ENCODE data around the gene ZNF407. TPM values are rescaled to one million over a fixed set of nuclear protein-coding genes. Genes with fewer than 3 reads are reported as not detected.
A peak's percentile ranks its signal among the peaks of the same experiment; 100 is the strongest.

The ZNF407 gene
- total RNA-seq, 1 donor from 2014 or later = 23.8 TPM

GRCh38 chr18:74832381-74832780 lies 234.7 kb downstream of the ZNF407 start:
- no peak for DNase-seq (ENCODE audit: low read depth)

GRCh38 chr18:74832999-74833398 lies 235.3 kb downstream of the ZNF407 start:
- peak; percentile 14 for DNase-seq (ENCODE audit: low read depth)

- no peak for DNase-seq (ENCODE audit: low read depth)
Measured at GRCh38 chr18:74834424-74835309, 237.0 kb downstream of the ZNF407 start.

GRCh38 chr18:74836296-74837139 lies 238.8 kb downstream of the ZNF407 start:
- DNase-seq (ENCODE audit: low read depth) = peak; percentile 71

GRCh38 chr18:74840492-74841167 lies 243.0 kb downstream of the ZNF407 start:
- DNase-seq (ENCODE audit: low read depth) = peak; percentile 27

- DNase-seq (ENCODE audit: low read depth) = no peak
Measured at GRCh38 chr18:74841248-74841647, 243.6 kb downstream of the ZNF407 start.

GRCh38 chr18:74849301-74849700 lies 251.6 kb downstream of the ZNF407 start:
- no peak for DNase-seq (ENCODE audit: low read depth)

- DNase-seq (ENCODE audit: low read depth) = no peak
Measured at GRCh38 chr18:74856434-74856833, 258.8 kb downstream of the ZNF407 start.

GRCh38 chr18:74856928-74857327 lies 259.3 kb downstream of the ZNF407 start:
- no peak for DNase-seq (ENCODE audit: low read depth)

- no peak for DNase-seq (ENCODE audit: low read depth)
Measured at GRCh38 chr18:74857901-74858300, 260.2 kb downstream of the ZNF407 start.

GRCh38 chr18:74861154-74861553 lies 263.5 kb downstream of the ZNF407 start:
- no peak for DNase-seq (ENCODE audit: low read depth)

GRCh38 chr18:74862094-74862493 lies 264.4 kb downstream of the ZNF407 start:
- DNase-seq (ENCODE audit: low read depth) = no peak

- no peak for DNase-seq (ENCODE audit: low read depth)
Measured at GRCh38 chr18:74866577-74866976, 268.9 kb downstream of the ZNF407 start.

GRCh38 chr18:74868461-74868860 lies 270.8 kb downstream of the ZNF407 start:
- no peak for DNase-seq (ENCODE audit: low read depth)

- DNase-seq (ENCODE audit: low read depth) = peak; percentile 71
Measured at GRCh38 chr18:74869904-74870863, 272.5 kb downstream of the ZNF407 start.

GRCh38 chr18:74870950-74871349 lies 273.3 kb downstream of the ZNF407 start:
- no peak for DNase-seq (ENCODE audit: low read depth)

GRCh38 chr18:74873629-74874028 lies 276.0 kb downstream of the ZNF407 start:
- DNase-seq (ENCODE audit: low read depth) = no peak

- no peak for DNase-seq (ENCODE audit: low read depth)
Measured at GRCh38 chr18:74874351-74874750, 276.7 kb downstream of the ZNF407 start.

GRCh38 chr18:74876630-74877243 lies 279.1 kb downstream of the ZNF407 start:
- DNase-seq (ENCODE audit: low read depth) = no peak

- DNase-seq (ENCODE audit: low read depth) = no peak
Measured at GRCh38 chr18:74878267-74878666, 280.6 kb downstream of the ZNF407 start.

Data from renal cortical epithelial cell (primary cell).